Lower leg skin (tissue), 4 donors: ENCODE results near the gene TRH. TPM values are rescaled to one million over a fixed set of nuclear protein-coding genes. Genes with fewer than 3 reads are reported as not detected.

Source experiments
- total RNA-seq, 4 donors: library from RNA; depleted of rRNA; stranded (reverse); fragments of >200 nt; gene quantifications; one replicate each; pipeline ENCODE4 v1.1.0, GENCODE V29; 2016

The TRH gene
- total RNA-seq, 4 donors from 2014 or later, result 0.30 TPM; not detected in 3

Other genes with a start within 250 kb of the TRH start
- 10 to 100 TPM; 15.1 to 28.6 (median 18.8) TPM for gene TMCC1, start 81.0 kb upstream of the TRH start, total RNA-seq
- gene ALG1L2, start 107.1 kb downstream of the TRH start, total RNA-seq, result not detected